GM18499 (cell line): Measurements from ENCODE around the gene TBX5.

ENCODE experiments used
- ATAC-seq: cut with Tn5 transposase; IDR thresholded peaks from one replicate; pipeline ENCODE4 v1.9.1; 2021; ENCODE audit warnings: moderate number of reproducible peaks; ENCODE audit not compliant: insufficient read depth, unreplicated experiment

TBX5 gene

DNA sequence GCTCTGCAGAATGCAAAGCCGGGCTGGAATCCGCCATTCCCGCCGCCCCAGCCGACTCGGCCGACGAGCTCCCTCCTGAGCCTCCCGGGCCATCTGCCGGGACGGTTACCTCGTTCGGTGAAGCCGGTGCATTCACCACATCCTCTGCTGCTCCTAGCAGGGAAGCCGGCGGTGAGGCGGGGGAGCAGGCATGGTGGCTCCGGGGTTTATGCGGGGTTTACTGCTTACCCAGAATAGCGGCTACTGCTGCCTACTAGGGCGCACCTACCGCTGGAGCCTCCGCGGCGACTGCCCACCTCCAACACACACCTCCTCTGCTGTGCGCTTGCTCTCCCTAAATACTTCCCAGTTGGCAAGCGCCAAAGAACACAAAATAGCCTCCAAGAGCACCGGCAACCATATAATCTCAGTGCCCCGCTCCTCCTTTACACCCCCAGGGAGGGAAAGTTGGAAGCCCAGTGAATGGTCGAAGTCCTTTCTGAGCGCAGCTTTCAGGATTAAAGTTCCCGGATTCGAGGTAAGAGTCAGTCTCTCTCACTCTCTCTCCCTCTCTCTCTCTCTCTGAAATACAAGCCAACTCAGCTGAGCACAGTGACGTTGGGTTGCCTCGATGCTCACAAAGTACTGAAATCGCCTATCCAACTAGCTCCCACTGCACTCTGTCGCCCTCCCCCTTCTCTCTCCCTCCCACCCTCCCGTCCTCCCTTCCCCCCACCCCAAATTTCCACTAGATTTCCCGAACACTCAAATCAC is at the start of gene TBX5:
Gene TBX5 (minus strand): TSS at position 626 of the 753 bp plus-strand sequence. CDS start 2,246 bp downstream, outside the sequence.
- no peak for ATAC-seq

DNA sequence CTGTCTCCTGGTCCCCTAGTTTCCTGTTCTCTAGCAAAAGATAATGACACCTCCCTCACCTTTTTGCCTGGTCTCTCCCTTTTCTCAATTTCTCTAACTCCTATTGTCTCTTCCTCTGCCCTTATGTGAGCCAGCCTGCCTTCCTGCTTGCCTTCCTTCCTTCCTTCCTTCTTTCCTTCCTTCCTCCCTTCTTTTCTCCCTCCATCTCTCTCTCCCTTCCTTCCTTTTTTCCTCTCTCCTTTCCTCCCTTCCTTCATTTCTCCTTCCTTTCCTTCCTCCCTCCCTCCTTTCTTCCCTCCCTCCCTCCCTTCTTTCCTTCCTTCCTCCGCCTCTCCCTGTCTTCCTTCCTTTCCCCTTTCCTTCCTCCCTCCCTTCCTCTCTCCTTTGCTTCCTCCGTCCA is 45.7 kb upstream of the TBX5 start:
- no peak for ATAC-seq

DNA sequence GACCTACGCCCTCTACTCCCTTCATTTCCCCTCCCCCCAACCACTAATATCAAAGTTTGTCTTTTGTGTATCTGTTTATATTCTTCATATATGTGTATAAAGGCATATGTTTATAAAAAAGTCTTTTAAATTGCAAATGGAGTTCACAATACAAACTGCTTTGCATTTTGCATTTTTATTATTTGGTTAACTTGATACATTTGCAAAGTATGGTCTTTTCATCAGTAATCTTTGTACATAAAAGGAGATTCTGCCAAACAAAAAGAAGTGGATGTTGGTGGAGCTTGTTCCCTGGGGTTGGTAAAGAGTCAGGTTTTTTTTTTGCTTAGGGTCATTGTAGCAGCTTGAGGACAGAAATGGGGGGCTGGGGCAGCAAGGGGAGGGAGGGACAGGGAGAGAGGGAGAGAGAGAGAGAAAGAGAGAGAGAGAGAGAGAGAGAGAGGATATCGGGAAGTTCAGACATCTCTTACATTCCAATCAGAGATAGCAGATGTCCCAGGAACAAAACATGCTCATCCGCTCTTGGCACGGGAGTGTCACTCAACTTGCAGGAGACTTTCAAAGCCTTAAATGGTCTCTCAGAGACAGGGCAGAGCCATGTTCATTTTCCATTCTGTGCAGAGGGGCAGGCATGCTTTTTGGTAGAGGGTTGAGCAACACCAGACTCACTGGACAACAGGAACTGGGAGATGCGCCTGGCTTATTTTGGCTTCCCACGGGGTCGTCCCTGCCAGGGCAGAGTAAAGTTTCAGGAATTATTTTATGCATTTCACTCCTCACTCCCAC is 44.8 kb upstream of the TBX5 start:
- ATAC-seq = no peak

DNA sequence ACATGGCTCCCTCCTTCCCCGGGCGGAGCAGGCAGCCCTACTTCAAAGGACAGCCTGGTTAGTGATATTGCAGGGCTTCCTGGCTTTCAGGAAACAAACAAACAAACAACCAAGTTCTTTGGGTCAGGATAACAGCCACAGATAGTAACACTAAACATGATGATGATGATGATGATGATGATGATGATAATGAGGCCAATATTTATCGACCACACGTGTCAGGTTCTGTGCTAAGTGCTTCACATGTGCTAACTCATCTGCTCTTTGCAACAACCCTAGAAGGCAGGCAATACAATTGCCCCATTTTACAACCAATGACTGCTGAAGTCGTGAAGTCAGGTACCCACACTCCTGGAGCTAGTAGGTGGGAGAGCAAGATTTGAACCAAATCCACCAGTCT is 44.1 kb upstream of the TBX5 start:
- no peak for ATAC-seq

DNA sequence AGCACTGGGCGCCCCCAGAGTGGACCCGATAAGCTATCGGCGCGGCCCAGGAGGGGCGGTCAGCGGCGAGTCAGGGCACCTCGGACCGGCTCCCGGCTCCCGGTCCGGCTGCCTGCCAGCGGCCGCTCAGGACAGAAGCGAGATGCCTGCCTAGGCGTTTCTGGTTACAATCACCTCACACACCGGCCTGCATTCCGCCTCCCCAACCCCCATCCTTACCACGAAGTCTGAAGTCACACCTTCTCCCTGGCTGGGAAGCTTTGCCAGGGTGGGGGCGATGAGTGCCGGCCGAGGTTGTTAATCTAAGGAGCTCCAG is 42.6 kb upstream of the TBX5 start:
- no peak for ATAC-seq

DNA sequence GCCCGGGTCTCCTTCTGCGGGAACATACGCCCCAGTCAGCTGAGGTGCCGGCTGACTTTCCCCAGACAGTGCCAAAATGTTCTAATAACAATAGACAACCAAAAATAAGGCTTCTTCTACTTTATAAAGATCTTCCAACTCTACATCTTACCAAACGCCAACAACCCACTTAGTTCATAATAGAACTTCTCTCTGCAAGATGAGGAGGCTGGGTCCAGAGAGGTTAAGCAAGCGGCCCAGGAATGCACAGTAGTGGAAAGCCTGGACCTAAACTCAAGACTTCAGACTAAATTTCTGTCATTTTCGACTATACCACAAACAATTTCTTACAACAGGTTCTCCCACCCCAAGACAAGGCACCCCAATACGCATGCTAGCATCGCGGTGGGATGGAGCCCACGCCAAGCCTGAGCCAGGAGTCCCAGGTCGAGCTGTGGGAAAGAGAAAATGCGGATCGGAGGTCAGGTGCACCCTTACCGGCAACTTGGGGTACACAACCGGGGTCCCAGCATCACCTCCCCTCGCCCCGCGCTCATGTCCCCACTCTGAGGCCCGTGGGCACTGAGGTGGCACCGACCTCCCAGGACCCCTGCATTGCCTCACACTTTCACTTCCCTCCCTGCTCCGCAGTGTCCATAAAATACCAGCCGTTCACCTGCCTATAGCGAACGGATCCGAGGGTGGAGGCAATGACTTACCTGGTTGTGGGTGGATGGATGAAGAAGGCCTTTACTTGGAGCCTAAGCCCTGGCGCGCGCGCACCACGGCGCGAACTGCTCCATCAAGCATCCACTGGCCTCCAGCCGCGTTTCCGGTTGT is 42.1 kb upstream of the TBX5 start:
- ATAC-seq = no peak

DNA sequence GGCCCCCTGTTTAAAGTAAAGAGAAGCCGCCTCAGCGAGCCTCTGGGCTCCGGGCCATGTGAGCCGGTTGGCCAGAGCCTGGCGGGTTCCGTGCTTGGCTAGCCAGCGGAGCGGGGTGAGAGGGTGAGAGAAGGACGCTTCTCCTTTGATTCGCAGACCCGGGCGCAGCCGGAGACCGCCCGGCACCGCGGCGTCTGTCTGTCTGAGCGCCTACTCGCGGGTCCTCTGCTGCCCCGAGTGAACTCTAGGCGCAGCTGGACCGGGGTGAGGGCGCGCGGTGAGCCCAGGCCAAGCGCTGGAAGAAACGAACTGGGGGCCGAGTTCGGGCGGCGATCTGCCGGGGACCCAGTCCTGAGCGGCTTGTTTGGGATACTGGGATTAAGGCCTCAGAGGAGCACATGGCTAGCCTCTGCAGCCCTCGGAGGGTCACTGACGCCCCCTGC is 41.4 kb upstream of the TBX5 start:
- ATAC-seq = no peak

DNA sequence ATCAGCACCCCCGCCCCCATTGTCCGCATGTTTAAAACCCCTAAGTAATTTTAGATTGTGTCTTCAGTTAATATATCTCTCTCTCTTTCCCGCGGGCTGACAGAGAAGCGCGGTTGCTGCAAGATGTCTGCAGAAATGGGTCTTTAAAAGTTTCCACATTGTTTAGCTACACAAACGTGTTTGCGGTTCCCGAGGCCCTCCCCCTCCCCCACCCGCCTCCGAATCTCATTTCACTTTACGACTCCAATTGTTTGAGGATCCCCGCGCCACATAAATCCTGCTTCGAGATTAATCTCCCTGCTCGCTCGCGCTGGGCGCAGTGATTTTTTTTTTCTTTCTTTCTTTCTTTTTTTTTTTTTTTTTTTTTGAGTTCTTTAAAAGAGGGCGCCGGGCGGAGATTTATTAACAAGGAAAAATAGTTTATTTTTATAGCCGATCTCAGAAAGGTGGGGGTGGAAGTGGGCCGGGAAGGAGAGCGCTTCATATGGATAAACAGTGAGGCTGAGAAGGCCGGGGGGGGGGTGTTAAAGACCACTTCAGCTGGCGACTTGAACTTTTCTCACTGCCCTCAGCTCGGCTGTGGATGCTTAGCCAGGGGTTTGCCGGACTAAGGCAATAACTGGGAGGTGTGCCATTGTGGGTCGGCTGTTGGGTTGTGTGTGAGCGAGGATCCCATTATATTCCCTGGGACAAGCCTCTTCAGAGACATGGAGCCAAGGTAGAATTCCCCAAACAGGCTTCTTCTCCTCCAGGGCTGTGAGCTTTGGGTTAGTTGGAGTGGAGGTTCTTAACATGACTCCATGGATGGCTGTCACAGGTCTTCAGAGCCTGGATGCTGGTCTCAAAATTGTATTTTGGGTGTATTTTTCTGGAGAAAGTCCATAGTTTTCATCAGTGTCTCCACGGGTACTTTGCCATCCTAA is 39.7 kb upstream of the TBX5 start:
- ATAC-seq = no peak

DNA sequence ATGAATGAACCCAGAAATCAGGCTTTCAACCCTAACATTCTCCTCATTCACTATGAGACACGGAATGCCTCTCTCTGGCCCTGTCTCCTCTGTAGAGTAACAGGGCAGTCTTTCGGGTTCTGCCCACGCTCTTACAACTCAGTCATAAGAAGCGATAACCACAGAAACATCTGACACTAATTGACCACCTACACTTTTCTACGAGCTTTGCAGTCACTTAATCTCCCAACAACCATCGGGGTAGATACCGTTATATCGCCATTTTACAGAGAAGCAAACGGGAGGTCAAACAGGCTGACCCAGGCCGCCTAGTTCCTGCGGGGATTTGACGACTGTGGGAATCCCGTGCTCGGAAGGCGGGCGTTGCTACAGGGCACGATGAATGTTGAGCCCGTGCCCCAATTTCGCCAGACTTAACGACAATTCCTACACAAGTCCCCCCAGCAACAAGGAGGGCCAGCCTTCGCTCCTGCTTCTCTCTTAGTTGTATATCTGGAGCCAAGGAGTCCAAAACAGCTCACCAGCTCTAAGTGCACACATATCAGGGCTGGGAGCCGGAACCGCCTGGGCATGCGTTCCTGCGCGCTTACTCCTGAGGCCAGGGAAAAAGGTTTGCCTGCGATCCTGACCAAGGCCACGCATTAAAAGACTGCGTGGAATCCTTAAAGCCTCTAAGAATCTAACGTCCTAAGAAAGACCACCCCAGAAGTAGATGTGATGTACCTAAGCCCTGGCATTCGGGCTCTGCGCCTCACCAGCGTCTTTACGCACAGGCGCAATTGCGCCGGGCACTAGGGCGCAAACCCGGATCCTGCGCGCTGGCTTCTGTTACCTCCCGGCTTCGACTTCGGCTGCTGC is 38.7 kb upstream of the TBX5 start:
- no peak for ATAC-seq

DNA sequence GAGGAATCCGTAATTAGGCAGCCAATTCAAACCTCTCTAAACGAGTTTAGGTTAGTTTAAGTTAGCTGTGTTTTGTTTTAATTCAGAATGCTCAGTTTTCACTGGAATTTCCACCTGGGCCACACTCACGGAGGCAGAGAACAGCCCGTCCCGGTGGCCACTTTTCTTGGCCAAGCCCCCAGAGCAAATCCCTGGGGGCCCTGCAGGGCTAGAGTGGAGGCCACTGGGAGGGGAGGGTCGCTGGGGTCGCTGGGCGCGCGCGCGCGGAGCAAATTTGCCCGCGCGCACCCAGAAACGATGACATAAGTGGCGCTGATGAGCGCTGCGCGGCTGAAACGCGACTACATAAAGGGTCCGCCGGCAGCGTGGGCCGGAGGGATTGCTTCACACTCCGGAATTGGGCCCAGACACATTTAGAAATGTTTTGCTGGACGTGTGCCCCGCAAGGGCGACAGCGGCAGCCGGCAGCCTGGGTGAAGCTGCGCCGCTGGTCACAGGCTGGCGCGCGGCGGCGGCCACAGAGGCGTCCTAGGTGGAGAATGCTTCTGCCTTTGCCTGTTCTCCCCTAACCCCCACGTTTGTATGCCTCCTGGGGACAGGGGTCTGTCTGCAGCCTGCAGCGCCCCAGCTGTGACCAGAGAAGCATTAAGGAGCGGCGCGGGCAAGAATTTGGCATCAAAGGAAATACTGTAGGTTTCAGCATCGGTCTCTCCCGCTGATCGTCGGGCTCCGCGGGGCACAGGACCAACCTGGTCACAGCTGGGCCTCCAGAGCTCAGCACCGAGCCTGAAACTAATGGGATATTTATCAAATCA is 37.9 kb upstream of the TBX5 start:
- ATAC-seq = no peak

DNA sequence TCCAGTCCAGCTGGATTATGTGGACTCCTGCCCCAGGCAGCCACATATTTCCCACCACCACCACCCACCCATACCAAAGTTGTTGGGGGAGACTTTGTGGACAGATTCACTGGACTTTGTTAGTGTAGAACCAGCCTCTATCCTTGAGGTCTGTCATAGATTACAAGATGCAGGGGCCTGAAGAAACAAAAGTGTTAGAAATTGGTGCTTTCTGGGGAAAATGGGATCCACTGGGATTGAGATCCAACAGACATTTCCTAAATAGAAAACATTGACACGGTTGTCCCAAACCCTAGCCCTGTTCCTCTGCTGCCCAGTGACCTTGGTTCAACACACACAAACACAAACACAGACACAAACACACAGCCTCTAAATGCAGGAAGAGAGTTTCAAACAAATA is 36.6 kb upstream of the TBX5 start:
- ATAC-seq = no peak

DNA sequence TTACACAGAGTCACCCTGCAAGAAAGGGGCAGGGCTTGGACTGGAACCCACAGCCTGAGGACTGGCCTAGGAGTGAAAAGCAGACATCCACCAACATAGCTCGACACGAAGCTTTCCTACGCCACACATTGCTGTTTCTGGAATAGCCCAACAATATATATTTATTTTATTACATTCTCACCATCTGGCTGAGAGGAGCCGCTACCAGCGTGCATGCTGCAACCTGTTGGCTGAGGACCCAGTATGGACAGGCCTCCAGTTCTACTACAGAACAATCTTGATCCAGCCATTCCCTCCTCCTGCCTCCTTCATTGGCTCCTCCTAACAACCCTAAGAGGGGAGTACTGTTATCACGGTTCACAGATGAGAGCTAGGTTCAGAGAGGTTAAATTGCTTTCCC is 35.6 kb upstream of the TBX5 start:
- no peak for ATAC-seq

DNA sequence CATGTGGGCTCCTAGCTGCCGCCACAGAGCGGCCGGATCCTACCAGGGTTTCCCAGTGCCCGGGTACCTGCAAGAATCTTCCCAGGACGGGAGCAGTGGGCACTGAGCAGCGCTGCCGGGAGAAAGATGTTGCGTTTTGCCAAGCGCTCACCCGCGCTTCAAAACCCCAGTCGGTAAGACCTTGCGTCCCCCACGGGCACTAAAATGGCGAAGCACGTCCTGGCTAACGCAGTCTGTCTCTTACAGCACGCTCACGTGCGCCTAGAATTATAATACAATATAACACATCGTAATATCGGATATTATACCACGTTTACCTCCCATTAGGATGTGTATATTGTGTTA is 35.1 kb upstream of the TBX5 start:
- no peak for ATAC-seq

DNA sequence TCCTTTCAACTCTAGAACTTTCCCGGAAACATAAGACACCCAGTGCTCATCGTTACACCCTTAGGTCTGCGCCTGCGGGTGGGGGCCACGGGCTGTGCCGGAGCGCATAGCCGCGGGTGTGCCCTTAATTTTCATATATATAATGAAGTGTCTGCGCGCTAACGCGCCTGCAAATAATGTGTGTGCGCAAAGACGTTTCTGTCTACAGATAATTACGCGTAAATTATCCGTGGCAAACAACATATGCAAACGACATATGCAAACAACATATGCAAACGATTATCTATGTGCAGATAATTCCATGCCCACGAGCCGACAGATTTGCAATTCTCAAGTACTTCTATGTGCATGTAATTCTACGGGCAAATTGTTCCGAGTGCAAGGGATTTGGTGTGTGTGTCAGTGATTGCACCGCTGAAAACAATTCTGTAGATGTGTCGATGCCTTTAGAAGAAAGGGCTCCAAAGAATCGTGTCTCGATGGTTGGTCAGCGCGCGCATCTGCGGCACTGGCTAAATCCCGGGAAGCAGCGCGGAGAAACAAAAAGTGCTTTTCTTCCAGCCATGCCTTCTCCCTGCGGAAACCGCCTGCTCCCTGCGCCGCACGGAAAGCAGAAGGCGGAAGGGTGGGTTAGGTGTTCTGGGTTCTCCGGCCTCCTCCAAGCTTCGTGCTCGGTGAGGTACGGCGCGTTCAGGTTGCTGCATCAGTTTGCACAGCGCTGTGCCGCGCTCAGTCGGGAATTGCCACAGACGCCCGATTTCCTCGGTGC is 34.5 kb upstream of the TBX5 start:
- ATAC-seq = no peak

DNA sequence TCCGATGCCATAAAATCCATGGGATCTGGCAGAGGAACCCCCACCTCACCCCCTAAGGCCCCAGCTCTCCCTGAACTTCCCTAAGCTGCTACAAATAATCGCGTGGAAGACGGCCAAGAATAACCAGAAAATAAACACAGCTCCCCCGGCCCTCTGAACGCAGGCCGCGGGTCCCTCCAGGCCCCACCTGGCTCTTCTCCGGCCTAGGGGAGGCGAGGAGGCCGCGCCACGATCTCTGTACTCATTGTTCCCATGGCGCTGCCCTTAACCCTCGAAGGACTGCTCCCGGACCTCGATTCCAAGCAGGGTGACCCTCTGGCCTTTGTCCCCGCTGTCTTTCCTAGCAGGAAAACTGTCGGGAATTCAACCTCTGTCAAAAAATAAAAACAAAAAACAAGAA is 33.9 kb upstream of the TBX5 start:
- no peak for ATAC-seq

DNA sequence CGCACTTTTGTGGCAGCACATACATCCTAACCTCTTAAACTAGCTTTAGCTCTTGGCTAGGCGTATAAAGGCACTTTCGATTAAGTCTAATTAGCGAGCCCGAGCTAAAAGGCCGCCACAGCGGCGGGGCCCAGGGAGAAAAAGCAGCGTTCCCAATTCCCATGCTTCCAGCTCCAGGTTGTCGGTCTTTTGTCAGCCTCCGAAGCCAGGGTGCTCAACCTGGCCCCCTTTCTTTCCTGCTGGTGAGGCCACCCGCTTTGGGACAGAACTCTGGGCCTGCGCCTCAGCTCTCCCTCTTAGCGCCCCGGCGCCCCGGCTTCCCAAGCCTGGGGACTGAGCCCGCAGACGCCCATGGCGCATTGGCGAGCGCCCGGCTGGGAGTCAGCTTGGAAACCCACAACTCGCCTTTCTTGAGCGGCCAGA is 33.3 kb upstream of the TBX5 start:
- no peak for ATAC-seq

DNA sequence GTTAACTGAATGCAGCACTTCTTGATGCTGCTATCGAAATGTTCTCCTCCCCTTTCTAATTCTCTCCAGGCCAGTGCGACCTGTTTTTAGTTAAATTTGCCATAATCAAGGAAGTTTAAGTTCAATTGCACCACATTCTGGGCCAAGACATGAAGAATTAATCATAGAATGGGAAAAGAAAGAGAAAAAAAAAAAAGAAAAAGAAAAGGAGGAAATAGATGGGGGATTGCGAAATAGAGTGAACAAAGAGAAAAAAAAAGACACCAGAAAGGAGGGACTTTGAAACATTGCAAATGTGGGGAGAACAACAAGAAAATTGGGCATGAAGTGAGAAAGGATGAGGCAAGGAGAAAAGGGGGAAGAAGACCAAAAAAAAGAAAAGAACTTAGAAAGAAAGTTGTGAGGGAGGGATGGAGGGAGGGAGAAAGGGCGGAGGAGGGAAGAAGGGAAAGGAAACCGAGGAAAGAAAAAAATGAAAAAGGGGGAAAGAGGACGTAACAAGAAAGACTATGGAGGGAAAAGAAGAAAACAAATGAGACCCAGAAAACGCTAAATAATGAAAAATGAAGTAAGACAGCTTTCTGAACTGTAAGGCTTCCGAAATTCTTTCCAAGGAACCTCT is 32.8 kb upstream of the TBX5 start:
- ATAC-seq = no peak
